Vagina (tissue), 2 donors: ENCODE data around the gene CYP11A1. TPM values are rescaled to one million over a fixed set of nuclear protein-coding genes. Genes with fewer than 3 reads are reported as not detected.

Experiments used
- DNase-seq, 2 donors: peaks; one replicate each; pipeline ENCODE4 v3.0.0-alpha.2; 2017; ENCODE audit errors: extremely low spot score in 2 of 2
- H3K27ac ChIP-seq: fragments of 200-600 bp; sonication (generic); one replicate; pipeline ENCODE4 v1.5.1; 2019
- H3K27me3 ChIP-seq: fragments of 200-600 bp; sonication (generic); one replicate; pipeline ENCODE4 v1.5.1; 2019
- H3K36me3 ChIP-seq, 2 donors: fragments of 200-600 bp; sonication (generic); one replicate each; pipeline ENCODE4 v1.5.1; 2017 to 2019
- H3K4me1 ChIP-seq: fragments of 200-600 bp; sonication (generic); one replicate; pipeline ENCODE4 v1.5.1; 2019
- H3K4me3 ChIP-seq, 2 donors: fragments of 200-600 bp; sonication (generic); 1 replicate in 1 of 2; 2 replicates in 1 of 2; pipeline ENCODE4 v1.5.1; 2016 to 2019
- H3K9me3 ChIP-seq: fragments of 200-600 bp; sonication (generic); one replicate; pipeline ENCODE4 v1.5.1; 2019
- POLR2A ChIP-seq, 2 donors: fragments of 450-650 bp; IDR thresholded peaks; one replicate each; pipeline ENCODE4 v1.6.1; 2017; ENCODE audit warnings: antibody characterized with exemption in 2 of 2, mild to moderate bottlenecking in 2 of 2, moderate library complexity in 2 of 2
- POLR2AphosphoS5 ChIP-seq, 2 donors: sonication (generic); formaldehyde crosslinking; IDR thresholded peaks; one replicate each; pipeline ENCODE4 v1.9.0; 2017; ENCODE audit warnings: antibody characterized with exemption in 2 of 2, mild to moderate bottlenecking in 2 of 2, low read depth in 1 of 2; ENCODE audit not compliant: insufficient read depth in 1 of 2
- intact Hi-C: fragments of 100-400 bp; cut with DNase I; formaldehyde crosslinking; loops from one replicate; pipeline ENCODE4 v1.15.1; 2023
- total RNA-seq: library from RNA; depleted of rRNA; stranded (reverse); fragments of >200 nt; gene quantifications from one replicate; pipeline ENCODE4 v1.2.3, GENCODE V29; 2016
- TF ChIP-seq, protein P1 (sequence below), 3 experiments: fragments of 450-650 bp in 2 of 3; fragments of 200-600 bp in 1 of 3; sonication (generic) in 1 of 3; IDR thresholded peaks; one replicate each; pipeline ENCODE4 v1.5.1; 2017 to 2019; ENCODE audit warnings: antibody characterized with exemption in 3 of 3, mild to moderate bottlenecking in 2 of 3, moderate library complexity in 2 of 3

CYP11A1 gene
- total RNA-seq, 1 donor from 2014 or later: 8.8 TPM

DNA sequence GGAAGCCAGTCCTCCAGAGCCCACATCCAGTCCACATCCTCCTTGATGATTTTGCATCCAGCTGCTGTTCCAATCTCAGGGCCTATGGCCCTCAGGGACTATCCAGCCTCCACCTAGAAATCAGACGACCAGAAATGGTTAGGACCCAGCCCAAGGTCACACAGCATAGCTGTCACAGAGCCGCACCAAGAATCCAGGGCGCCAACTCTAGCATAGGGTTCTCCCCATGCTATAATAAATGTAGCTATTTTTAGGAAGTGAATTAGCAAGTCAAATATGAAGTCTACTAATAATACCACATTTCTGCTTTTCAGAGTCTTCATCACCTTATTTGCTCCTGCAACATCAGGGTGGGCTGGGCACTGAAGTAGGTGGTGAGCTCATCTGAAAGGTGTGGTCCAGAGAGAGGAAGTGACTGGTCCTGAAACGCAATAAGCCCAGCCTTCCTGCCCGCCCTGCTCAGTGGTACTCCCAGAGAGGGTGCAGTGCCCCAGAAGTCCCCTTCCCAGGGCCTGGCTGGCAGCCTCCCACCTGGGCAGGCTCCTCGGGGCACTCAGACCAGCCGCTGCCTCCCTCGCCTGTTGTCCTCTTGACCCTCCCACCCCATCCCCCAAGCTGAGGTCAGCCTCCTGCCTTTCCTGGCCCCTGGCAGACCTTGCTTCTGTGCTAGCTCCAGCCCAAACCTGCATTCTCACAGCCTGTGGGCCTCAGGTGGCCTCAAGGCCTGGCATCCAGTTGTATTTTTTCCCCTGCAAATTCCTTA, 17.6 kb upstream of the CYP11A1 start:
- intact Hi-C loops: no loop called here
- H3K27me3 ChIP-seq: no peaks in the 10 kb centered on the region
- H3K4me1 ChIP-seq: no peaks in the 10 kb centered on the region
- TF ChIP-seq POLR2A (IDR thresholded peaks at IDR 0.05) (no peak), POLR2AphosphoS5 (IDR thresholded peaks at IDR 0.05; ENCODE audit: insufficient read depth in 1 of 2, low read depth in 1 of 2) (no peak)
- TF ChIP-seq, protein P1, sequence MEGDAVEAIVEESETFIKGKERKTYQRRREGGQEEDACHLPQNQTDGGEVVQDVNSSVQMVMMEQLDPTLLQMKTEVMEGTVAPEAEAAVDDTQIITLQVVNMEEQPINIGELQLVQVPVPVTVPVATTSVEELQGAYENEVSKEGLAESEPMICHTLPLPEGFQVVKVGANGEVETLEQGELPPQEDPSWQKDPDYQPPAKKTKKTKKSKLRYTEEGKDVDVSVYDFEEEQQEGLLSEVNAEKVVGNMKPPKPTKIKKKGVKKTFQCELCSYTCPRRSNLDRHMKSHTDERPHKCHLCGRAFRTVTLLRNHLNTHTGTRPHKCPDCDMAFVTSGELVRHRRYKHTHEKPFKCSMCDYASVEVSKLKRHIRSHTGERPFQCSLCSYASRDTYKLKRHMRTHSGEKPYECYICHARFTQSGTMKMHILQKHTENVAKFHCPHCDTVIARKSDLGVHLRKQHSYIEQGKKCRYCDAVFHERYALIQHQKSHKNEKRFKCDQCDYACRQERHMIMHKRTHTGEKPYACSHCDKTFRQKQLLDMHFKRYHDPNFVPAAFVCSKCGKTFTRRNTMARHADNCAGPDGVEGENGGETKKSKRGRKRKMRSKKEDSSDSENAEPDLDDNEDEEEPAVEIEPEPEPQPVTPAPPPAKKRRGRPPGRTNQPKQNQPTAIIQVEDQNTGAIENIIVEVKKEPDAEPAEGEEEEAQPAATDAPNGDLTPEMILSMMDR (IDR thresholded peaks at IDR 0.05): no peak
- DNase-seq: no peak
- no peak overlapping the region for H3K4me3 ChIP-seq
- no peaks in the 10 kb centered on the region for H3K36me3 ChIP-seq
- no peaks in the 10 kb centered on the region for H3K9me3 ChIP-seq
- peak overlapping the region; percentile 12 for H3K27ac ChIP-seq

- TF ChIP-seq POLR2A (IDR thresholded peaks at IDR 0.05) (no peak), POLR2AphosphoS5 (IDR thresholded peaks at IDR 0.05; ENCODE audit: insufficient read depth in 1 of 2, low read depth in 1 of 2) (no peak)
- TF ChIP-seq, protein P1 (IDR thresholded peaks at IDR 0.05): no peak
- DNase-seq: no peak
- no peaks in the 10 kb centered on the region for H3K36me3 ChIP-seq
- intact Hi-C loops: no loop called here
- H3K4me1 ChIP-seq: no peaks in the 10 kb centered on the region
- no peaks in the 10 kb centered on the region for H3K9me3 ChIP-seq
- no peak overlapping the region for H3K4me3 ChIP-seq
- H3K27ac ChIP-seq: no peak overlapping the region
- no peaks in the 10 kb centered on the region for H3K27me3 ChIP-seq
These were observed 17.1 kb upstream of the CYP11A1 start for GRCh38 chr15:74384566-74384880.

DNA sequence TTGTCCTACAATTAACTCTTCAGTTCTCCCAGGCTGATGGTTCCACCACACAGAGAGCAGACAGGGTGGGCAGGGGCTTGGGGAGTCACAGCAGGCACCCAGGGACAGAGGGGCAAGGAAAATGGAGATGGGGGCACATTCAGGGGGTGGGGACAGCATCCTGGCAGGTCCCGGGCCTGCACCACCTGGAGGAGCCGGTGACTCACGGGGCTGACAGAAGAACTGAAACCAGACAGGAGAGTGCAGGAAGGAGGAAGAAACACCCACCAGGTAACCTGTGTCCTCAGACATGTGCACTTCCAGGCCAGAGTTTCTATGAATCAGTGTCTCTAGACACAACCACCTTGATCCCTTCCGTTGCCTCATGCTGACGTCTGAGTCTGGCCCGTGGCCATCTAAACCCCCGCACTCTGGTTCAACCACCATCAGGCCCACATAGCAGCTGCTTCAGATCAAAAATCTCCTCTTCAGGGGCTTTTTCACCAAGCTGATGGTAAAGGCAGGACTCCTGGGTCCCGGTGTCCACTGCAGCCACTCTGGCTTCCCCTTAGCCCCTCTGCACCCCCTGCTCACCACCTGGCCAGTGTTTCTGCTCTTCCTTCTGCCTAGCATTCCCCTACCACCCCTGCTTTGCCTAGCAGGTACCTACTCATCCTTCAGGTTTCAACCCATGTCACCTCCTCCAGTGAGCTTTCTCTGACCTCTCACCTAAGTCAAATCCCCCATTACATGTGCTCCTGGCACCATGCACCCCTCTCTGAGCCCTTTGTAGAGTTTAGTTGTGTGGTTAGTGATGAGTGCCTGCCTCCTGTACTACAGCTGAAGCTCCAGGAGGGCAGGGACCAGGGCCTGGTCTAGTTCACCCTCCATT, 16.5 kb upstream of the CYP11A1 start:
- no peak for DNase-seq
- no peak overlapping the region for H3K4me3 ChIP-seq
- H3K4me1 ChIP-seq: no peaks in the 10 kb centered on the region
- no peaks in the 10 kb centered on the region for H3K27me3 ChIP-seq
- intact Hi-C loops: loop anchor here (2.0 kb wide), 1 partner anchor 51 kb away; no protein-coding TSS in a partner anchor
- H3K9me3 ChIP-seq: no peaks in the 10 kb centered on the region
- no peaks in the 10 kb centered on the region for H3K36me3 ChIP-seq
- TF ChIP-seq, protein P1 (IDR thresholded peaks at IDR 0.05): no peak
- TF ChIP-seq POLR2AphosphoS5 (IDR thresholded peaks at IDR 0.05; ENCODE audit: insufficient read depth in 1 of 2, low read depth in 1 of 2): no peak
- TF ChIP-seq POLR2A (IDR thresholded peaks at IDR 0.05): no peak
- H3K27ac ChIP-seq: no peak overlapping the region

DNA sequence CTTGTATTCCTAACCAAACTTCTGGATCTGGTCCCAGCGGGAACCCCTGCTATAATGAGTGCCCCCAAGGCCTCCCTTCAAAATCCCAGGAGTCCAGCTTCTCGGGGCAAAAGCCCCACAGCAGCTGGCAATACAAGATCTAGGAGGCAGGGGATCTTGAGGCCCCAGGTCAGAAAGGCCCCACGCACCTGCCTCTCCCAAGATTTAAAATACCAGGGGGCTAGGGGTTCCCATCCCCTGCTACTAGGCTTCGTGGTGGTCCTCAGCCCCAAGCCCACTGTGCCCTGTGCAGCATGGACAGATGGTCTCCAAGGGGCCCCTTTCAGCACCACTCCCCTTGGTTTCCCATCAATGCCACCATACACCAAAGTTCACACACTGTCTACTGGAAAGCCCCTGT, 15.8 kb upstream of the CYP11A1 start:
- intact Hi-C loops: loop anchor here (2.0 kb wide), 1 partner anchor 52 kb away; no protein-coding TSS in a partner anchor
- Histone ChIP-seq H3K36me3 (no peaks in the 10 kb centered on the region), H3K27me3 (no peaks in the 10 kb centered on the region), H3K27ac (no peak overlapping the region), H3K9me3 (no peaks in the 10 kb centered on the region), H3K4me1 (no peaks in the 10 kb centered on the region), H3K4me3 (no peak overlapping the region)
- DNase-seq: no peak
- TF ChIP-seq POLR2AphosphoS5 (IDR thresholded peaks at IDR 0.05; ENCODE audit: insufficient read depth in 1 of 2, low read depth in 1 of 2) (no peak), POLR2A (IDR thresholded peaks at IDR 0.05) (no peak)
- TF ChIP-seq, protein P1 (IDR thresholded peaks at IDR 0.05): no peak
